ENCODE data around the gene FABP3.

GRCh38 chr1:31396633-31397351, 23.9 kb upstream of the FABP3 start:
- TF ChIP-seq CTCF (conservative IDR thresholded peaks at IDR 0.05), result peak; percentile 51
- no peak for TF ChIP-seq EZH2 (IDR thresholded peaks at IDR 0.05; ENCODE audit: low read depth)

Measured in PC-9 (cell line).